Measurements from ENCODE around the gene PTPN11.
"Not testable (repeated sequence)": the region's sequence is repeated elsewhere in the genome, so short reads cannot be mapped to it uniquely, and the experiment has no call there.

Gene PTPN11

GRCh38 chr12:112409906-112410244 is 8.9 kb upstream of the PTPN11 start:
- no peak for DNase-seq

- no peak for DNase-seq
Measured at GRCh38 chr12:112413855-112414625, 4.7 kb upstream of the PTPN11 start.

GRCh38 chr12:112415457-112415856 is 3.3 kb upstream of the PTPN11 start:
- DNase-seq = not testable (repeated sequence)

GRCh38 chr12:112418273-112418607 is 507 bp upstream of the PTPN11 start:
- no peak for DNase-seq

GRCh38 chr12:112419297-112420133 is 768 bp downstream of the PTPN11 start:
- DNase-seq = peak; percentile 92

- no peak for DNase-seq
Measured at GRCh38 chr12:112420740-112421139, 2.0 kb downstream of the PTPN11 start.

- no peak for DNase-seq
Measured at GRCh38 chr12:112421363-112421762, 2.6 kb downstream of the PTPN11 start.

GRCh38 chr12:112422531-112422930 is 3.8 kb downstream of the PTPN11 start:
- no peak for DNase-seq

- DNase-seq = no peak
Measured at GRCh38 chr12:112424126-112424525, 5.4 kb downstream of the PTPN11 start.

GRCh38 chr12:112425582-112426382 is 7.0 kb downstream of the PTPN11 start:
- DNase-seq = no peak

GRCh38 chr12:112427760-112428159 is 9.0 kb downstream of the PTPN11 start:
- DNase-seq = no peak

- no peak for DNase-seq
Measured at GRCh38 chr12:112430929-112431328, 12.2 kb downstream of the PTPN11 start.

GRCh38 chr12:112431965-112432364 is 13.2 kb downstream of the PTPN11 start:
- DNase-seq = no peak

- DNase-seq = no peak
Measured at GRCh38 chr12:112433551-112433950, 14.8 kb downstream of the PTPN11 start.

- not testable (repeated sequence) for DNase-seq
Measured at GRCh38 chr12:112438645-112439044, 19.9 kb downstream of the PTPN11 start.

- no peak for DNase-seq
Measured at GRCh38 chr12:112439769-112440168, 21.0 kb downstream of the PTPN11 start.

GRCh38 chr12:112440653-112441052 is 21.9 kb downstream of the PTPN11 start:
- not testable (repeated sequence) for DNase-seq

GRCh38 chr12:112443916-112444315 is 25.2 kb downstream of the PTPN11 start:
- DNase-seq = no peak

- DNase-seq = no peak
Measured at GRCh38 chr12:112446008-112446725, 27.4 kb downstream of the PTPN11 start.

- no peak for DNase-seq
Measured at GRCh38 chr12:112447106-112447505, 28.4 kb downstream of the PTPN11 start.

- DNase-seq = not testable (repeated sequence)
Measured at GRCh38 chr12:112448165-112448564, 29.4 kb downstream of the PTPN11 start.

- DNase-seq = no peak
Measured at GRCh38 chr12:112450725-112451124, 32.0 kb downstream of the PTPN11 start.

GRCh38 chr12:112456029-112456428 is 37.3 kb downstream of the PTPN11 start:
- DNase-seq = no peak
